T1000 (cell line): Measurements from ENCODE around the gene ONECUT3.
"Not testable (repeated sequence)": the region's sequence is repeated elsewhere in the genome, so short reads cannot be mapped to it uniquely, and the experiment has no call there.

Source experiments
- DNase-seq: peaks from one replicate; lab custom pipeline; 2025; ENCODE audit warnings: mixed read lengths; lab: John Stamatoyannopoulos, UW

The ONECUT3 gene

GRCh38 chr19:1755467-1756171 lies 2.3 kb downstream of the ONECUT3 start:
- no peak for DNase-seq

GRCh38 chr19:1756264-1756663 lies 3.0 kb downstream of the ONECUT3 start:
- no peak for DNase-seq

- no peak for DNase-seq
Observed at GRCh38 chr19:1756705-1757465, 3.6 kb downstream of the ONECUT3 start.

- DNase-seq, result no peak
Observed at GRCh38 chr19:1757468-1758230, 4.3 kb downstream of the ONECUT3 start.

GRCh38 chr19:1758231-1758577 lies 4.9 kb downstream of the ONECUT3 start:
- no peak for DNase-seq

GRCh38 chr19:1758959-1759903 lies 5.9 kb downstream of the ONECUT3 start:
- DNase-seq, result no peak

GRCh38 chr19:1760020-1760419 lies 6.7 kb downstream of the ONECUT3 start:
- DNase-seq, result no peak

- not testable (repeated sequence) for DNase-seq
Observed at GRCh38 chr19:1760786-1761527, 7.7 kb downstream of the ONECUT3 start.

GRCh38 chr19:1761528-1762242 lies 8.4 kb downstream of the ONECUT3 start:
- DNase-seq, result no peak

GRCh38 chr19:1762243-1763117 lies 9.2 kb downstream of the ONECUT3 start:
- DNase-seq, result no peak

- no peak for DNase-seq
Observed at GRCh38 chr19:1763648-1764639, 10.6 kb downstream of the ONECUT3 start.

- DNase-seq, result no peak
Observed at GRCh38 chr19:1764729-1765128, 11.4 kb downstream of the ONECUT3 start.

GRCh38 chr19:1765232-1765903 lies 12.1 kb downstream of the ONECUT3 start:
- DNase-seq, result no peak

- DNase-seq, result no peak
Observed at GRCh38 chr19:1765904-1766799, 12.8 kb downstream of the ONECUT3 start.

GRCh38 chr19:1766800-1767352 lies 13.6 kb downstream of the ONECUT3 start:
- DNase-seq, result no peak

GRCh38 chr19:1767464-1767933 lies 14.2 kb downstream of the ONECUT3 start:
- peak; percentile 25 for DNase-seq
